ENCODE measurements around the gene MAPK10.

- TF ChIP-seq RAD21 (IDR thresholded peaks at IDR 0.05; ENCODE audit: low read depth) (no peak), TAF1 (IDR thresholded peaks at IDR 0.05; ENCODE audit: low read depth) (no peak), REST (IDR thresholded peaks at IDR 0.05; ENCODE audit: low read depth) (no peak), FOXM1 (IDR thresholded peaks at IDR 0.05; ENCODE audit: borderline replicate concordance, low read depth) (no peak)
Measured at GRCh38 chr4:85965529-85965928, 394.3 kb downstream of the MAPK10 start.

Data from Ishikawa (cell line).